HEK293 (cell line): ENCODE results near the gene PPP1R14B.
A peak's percentile ranks its signal among the peaks of the same experiment; 100 is the strongest.

Source experiments
- ATF2 ChIP-seq: fragments of 450-650 bp; formaldehyde crosslinking; IDR thresholded peaks from 2 replicates; pipeline ENCODE4 v1.5.1; 2016; ENCODE audit warnings: missing biosample characterization, missing genetic modification characterization, low read depth
- KLF9 ChIP-seq: fragments of 450-650 bp; formaldehyde crosslinking; IDR thresholded peaks from 2 replicates; pipeline ENCODE4 v1.5.1; 2016; ENCODE audit warnings: missing biosample characterization, missing genetic modification characterization, low read depth
- REPIN1 ChIP-seq: fragments of 450-650 bp; formaldehyde crosslinking; IDR thresholded peaks from 2 replicates; pipeline ENCODE4 v1.5.1; 2017; ENCODE audit warnings: missing biosample characterization, missing genetic modification characterization, low read depth
- SCRT1 ChIP-seq: fragments of 450-650 bp; formaldehyde crosslinking; IDR thresholded peaks from 2 replicates; pipeline ENCODE4 v1.5.1; 2016; ENCODE audit warnings: missing biosample characterization, missing genetic modification characterization, borderline replicate concordance
- ZBTB10 ChIP-seq: fragments of 450-650 bp; formaldehyde crosslinking; IDR thresholded peaks from 2 replicates; pipeline ENCODE4 v1.5.1; 2016; ENCODE audit warnings: missing biosample characterization, missing genetic modification characterization
- ZBTB44 ChIP-seq: fragments of 450-650 bp; IDR thresholded peaks from 2 replicates; pipeline ENCODE4 v1.5.1; 2018; ENCODE audit warnings: missing biosample characterization, mild to moderate bottlenecking, missing genetic modification characterization
- ZEB2 ChIP-seq: fragments of 450-650 bp; formaldehyde crosslinking; IDR thresholded peaks from 2 replicates; pipeline ENCODE4 v1.5.1; 2016; ENCODE audit warnings: missing biosample characterization, missing genetic modification characterization
- ZFP69B ChIP-seq: fragments of 450-650 bp; formaldehyde crosslinking; IDR thresholded peaks from 2 replicates; pipeline ENCODE4 v1.5.1; 2016; ENCODE audit warnings: missing biosample characterization, missing genetic modification characterization
- ZNF10 ChIP-seq: fragments of 450-650 bp; formaldehyde crosslinking; IDR thresholded peaks from 2 replicates; pipeline ENCODE4 v1.5.1; 2017; ENCODE audit warnings: missing biosample characterization, missing genetic modification characterization
- ZNF132 ChIP-seq: fragments of 450-650 bp; formaldehyde crosslinking; IDR thresholded peaks from 2 replicates; pipeline ENCODE4 v1.5.1; 2017; ENCODE audit warnings: missing biosample characterization, missing genetic modification characterization, borderline replicate concordance
- ZNF202 ChIP-seq: fragments of 450-650 bp; formaldehyde crosslinking; IDR thresholded peaks from 2 replicates; pipeline ENCODE4 v1.5.1; 2016; ENCODE audit warnings: missing biosample characterization, missing genetic modification characterization, borderline replicate concordance
- ZNF221 ChIP-seq: fragments of 450-650 bp; formaldehyde crosslinking; IDR thresholded peaks from 2 replicates; pipeline ENCODE4 v1.5.1; 2017; ENCODE audit warnings: missing biosample characterization, missing genetic modification characterization, borderline replicate concordance
- ZNF23 ChIP-seq: fragments of 450-650 bp; formaldehyde crosslinking; IDR thresholded peaks from 2 replicates; pipeline ENCODE4 v1.5.1; 2016; ENCODE audit warnings: missing biosample characterization, missing genetic modification characterization, borderline replicate concordance
- ZNF280C ChIP-seq: fragments of 450-650 bp; formaldehyde crosslinking; IDR thresholded peaks from 2 replicates; pipeline ENCODE4 v1.5.1; 2016; ENCODE audit warnings: missing biosample characterization, missing genetic modification characterization
- ZNF311 ChIP-seq: fragments of 450-650 bp; formaldehyde crosslinking; IDR thresholded peaks from 2 replicates; pipeline ENCODE4 v1.5.1; 2017; ENCODE audit warnings: missing biosample characterization, missing genetic modification characterization, borderline replicate concordance
- ZNF324 ChIP-seq: fragments of 450-650 bp; formaldehyde crosslinking; IDR thresholded peaks from 2 replicates; pipeline ENCODE4 v1.5.1; 2016; ENCODE audit warnings: missing biosample characterization, missing genetic modification characterization
- ZNF37A ChIP-seq: fragments of 450-650 bp; IDR thresholded peaks from 2 replicates; pipeline ENCODE4 v1.5.1; 2018; ENCODE audit warnings: missing biosample characterization, missing genetic modification characterization
- ZNF596 ChIP-seq: fragments of 450-650 bp; IDR thresholded peaks from 2 replicates; pipeline ENCODE4 v1.5.0; 2018; ENCODE audit warnings: missing biosample characterization, mild to moderate bottlenecking, missing genetic modification characterization, moderate library complexity
- ZNF610 ChIP-seq: fragments of 450-650 bp; formaldehyde crosslinking; IDR thresholded peaks from 2 replicates; pipeline ENCODE4 v1.5.1; 2016; ENCODE audit warnings: missing biosample characterization, missing genetic modification characterization, borderline replicate concordance
- ZNF701 ChIP-seq: fragments of 450-650 bp; formaldehyde crosslinking; IDR thresholded peaks from 2 replicates; pipeline ENCODE4 v1.5.1; 2016; ENCODE audit warnings: missing biosample characterization, missing genetic modification characterization
- ZNF791 ChIP-seq: fragments of 450-650 bp; formaldehyde crosslinking; IDR thresholded peaks from 2 replicates; pipeline ENCODE4 v1.5.1; 2016; ENCODE audit warnings: missing biosample characterization, missing genetic modification characterization
- ZNF830 ChIP-seq: fragments of 450-650 bp; IDR thresholded peaks from 2 replicates; pipeline ENCODE4 v1.5.0; 2018; ENCODE audit warnings: missing biosample characterization, missing genetic modification characterization, low read depth, mild to moderate bottlenecking, moderate library complexity
- ZNF837 ChIP-seq: fragments of 450-650 bp; formaldehyde crosslinking; IDR thresholded peaks from 2 replicates; pipeline ENCODE4 v1.5.1; 2016; ENCODE audit warnings: missing biosample characterization, missing genetic modification characterization
- TF ChIP-seq, protein P1 (sequence below): fragments of 450-650 bp; formaldehyde crosslinking; IDR thresholded peaks from 2 replicates; pipeline ENCODE4 v1.5.1; 2016; ENCODE audit warnings: missing biosample characterization, missing genetic modification characterization
- TF ChIP-seq, protein P2 (sequence below): fragments of 450-650 bp; formaldehyde crosslinking; IDR thresholded peaks from 2 replicates; pipeline ENCODE4 v1.5.1; 2016; ENCODE audit warnings: missing biosample characterization, missing genetic modification characterization

PPP1R14B gene

GRCh38 chr11:64230171-64230984 is 16.4 kb downstream of the PPP1R14B start, which contains the start of gene DNAJC4 (continued):
- TF ChIP-seq ZNF791 (tag by site-specific recombination): no peak
- TF ChIP-seq ZNF132 (tag by site-specific recombination): no peak
- TF ChIP-seq ZNF701 (tag by site-specific recombination): no peak
- no peak for TF ChIP-seq ZNF10 (tag by site-specific recombination)
- TF ChIP-seq ZNF596 (tag by site-specific recombination): no peak
- TF ChIP-seq, protein P1, sequence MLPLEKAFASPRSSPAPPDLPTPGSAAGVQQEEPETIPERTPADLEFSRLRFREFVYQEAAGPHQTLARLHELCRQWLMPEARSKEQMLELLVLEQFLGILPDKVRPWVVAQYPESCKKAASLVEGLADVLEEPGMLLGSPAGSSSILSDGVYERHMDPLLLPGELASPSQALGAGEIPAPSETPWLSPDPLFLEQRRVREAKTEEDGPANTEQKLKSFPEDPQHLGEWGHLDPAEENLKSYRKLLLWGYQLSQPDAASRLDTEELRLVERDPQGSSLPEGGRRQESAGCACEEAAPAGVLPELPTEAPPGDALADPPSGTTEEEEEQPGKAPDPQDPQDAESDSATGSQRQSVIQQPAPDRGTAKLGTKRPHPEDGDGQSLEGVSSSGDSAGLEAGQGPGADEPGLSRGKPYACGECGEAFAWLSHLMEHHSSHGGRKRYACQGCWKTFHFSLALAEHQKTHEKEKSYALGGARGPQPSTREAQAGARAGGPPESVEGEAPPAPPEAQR (tag by site-specific recombination): no peak
- no peak for TF ChIP-seq ZNF221 (tag by site-specific recombination)
- TF ChIP-seq ZNF37A: no peak
- TF ChIP-seq, protein P2, sequence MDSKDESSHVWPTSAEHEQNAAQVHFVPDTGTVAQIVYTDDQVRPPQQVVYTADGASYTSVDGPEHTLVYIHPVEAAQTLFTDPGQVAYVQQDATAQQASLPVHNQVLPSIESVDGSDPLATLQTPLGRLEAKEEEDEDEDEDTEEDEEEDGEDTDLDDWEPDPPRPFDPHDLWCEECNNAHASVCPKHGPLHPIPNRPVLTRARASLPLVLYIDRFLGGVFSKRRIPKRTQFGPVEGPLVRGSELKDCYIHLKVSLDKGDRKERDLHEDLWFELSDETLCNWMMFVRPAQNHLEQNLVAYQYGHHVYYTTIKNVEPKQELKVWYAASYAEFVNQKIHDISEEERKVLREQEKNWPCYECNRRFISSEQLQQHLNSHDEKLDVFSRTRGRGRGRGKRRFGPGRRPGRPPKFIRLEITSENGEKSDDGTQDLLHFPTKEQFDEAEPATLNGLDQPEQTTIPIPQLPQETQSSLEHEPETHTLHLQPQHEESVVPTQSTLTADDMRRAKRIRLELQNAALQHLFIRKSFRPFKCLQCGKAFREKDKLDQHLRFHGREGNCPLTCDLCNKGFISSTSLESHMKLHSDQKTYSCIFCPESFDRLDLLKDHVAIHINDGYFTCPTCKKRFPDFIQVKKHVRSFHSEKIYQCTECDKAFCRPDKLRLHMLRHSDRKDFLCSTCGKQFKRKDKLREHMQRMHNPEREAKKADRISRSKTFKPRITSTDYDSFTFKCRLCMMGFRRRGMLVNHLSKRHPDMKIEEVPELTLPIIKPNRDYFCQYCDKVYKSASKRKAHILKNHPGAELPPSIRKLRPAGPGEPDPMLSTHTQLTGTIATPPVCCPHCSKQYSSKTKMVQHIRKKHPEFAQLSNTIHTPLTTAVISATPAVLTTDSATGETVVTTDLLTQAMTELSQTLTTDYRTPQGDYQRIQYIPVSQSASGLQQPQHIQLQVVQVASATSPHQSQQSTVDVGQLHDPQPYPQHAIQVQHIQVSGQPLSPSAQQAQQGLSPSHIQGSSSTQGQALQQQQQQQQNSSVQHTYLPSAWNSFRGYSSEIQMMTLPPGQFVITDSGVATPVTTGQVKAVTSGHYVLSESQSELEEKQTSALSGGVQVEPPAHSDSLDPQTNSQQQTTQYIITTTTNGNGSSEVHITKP (tag by site-specific recombination): peak; percentile 59
- no peak for TF ChIP-seq ZNF23 (tag by site-specific recombination)
- peak; percentile 44; the same call in 1 of the 2 replicates for TF ChIP-seq ZBTB10
- TF ChIP-seq ZNF280C (tag by site-specific recombination): no peak
- no peak for TF ChIP-seq ZNF610 (tag by site-specific recombination)
- TF ChIP-seq KLF9 (tag by site-specific recombination): peak; percentile 85
- TF ChIP-seq REPIN1 (tag by site-specific recombination): no peak
- no peak for TF ChIP-seq ZNF202 (tag by site-specific recombination)
- TF ChIP-seq ZEB2: peak; percentile 80
- TF ChIP-seq ZNF837 (tag by site-specific recombination): no peak
- TF ChIP-seq ZNF324 (tag by site-specific recombination): no peak; the same call in 1 of the 2 replicates
- no peak for TF ChIP-seq ZNF830
- TF ChIP-seq ATF2: no peak
- no peak for TF ChIP-seq ZFP69B
- TF ChIP-seq ZBTB44 (tag by site-specific recombination): no peak
- no peak for TF ChIP-seq ZNF311
- no peak; the same call in 1 of the 2 replicates for TF ChIP-seq SCRT1
